Small intestine (tissue), 7 donors: ENCODE results near the gene DDAH1. TPM values are rescaled to one million over a fixed set of nuclear protein-coding genes. Genes with fewer than 3 reads are reported as not detected.

Experiments used
- DNase-seq, 2 donors: peaks; one replicate each; pipeline versions ENCODE4 v3.0.0 to v3.0.0-alpha.2; 2013
- FAIRE-seq: peaks from 2 replicates; lab custom pipeline; 2012; peaks lifted over from hg19 to GRCh38; lab: Jason Lieb, UNC
- H3K27ac ChIP-seq, 3 donors: one replicate each; pipeline ENCODE4 v1.5.1; 2013; ENCODE audit warnings: low read length in 2 of 3, mild to moderate bottlenecking in 2 of 3, control low read depth in 1 of 3, inconsistent platforms in 1 of 3, low read depth in 1 of 3, moderate library complexity in 1 of 3
- H3K27me3 ChIP-seq, 3 donors: one replicate each; pipeline ENCODE4 v1.6.1; 2013; ENCODE audit warnings: low read length in 3 of 3, inconsistent platforms in 1 of 3; ENCODE audit not compliant: control insufficient read depth in 3 of 3, insufficient read depth in 3 of 3
- H3K36me3 ChIP-seq, 3 donors: one replicate each; pipeline ENCODE4 v1.6.1; 2013; ENCODE audit warnings: low read length in 3 of 3, inconsistent platforms in 1 of 3, low read depth in 1 of 3, mild to moderate bottlenecking in 1 of 3, moderate library complexity in 1 of 3; ENCODE audit not compliant: control insufficient read depth in 3 of 3, insufficient read depth in 2 of 3
- H3K4me1 ChIP-seq, 3 donors: one replicate each; pipeline ENCODE4 v1.6.1; 2013; ENCODE audit warnings: low read length in 2 of 3, inconsistent platforms in 1 of 3, low read depth in 1 of 3, mild to moderate bottlenecking in 1 of 3, moderate library complexity in 1 of 3; ENCODE audit not compliant: control insufficient read depth in 3 of 3, insufficient read depth in 2 of 3
- H3K4me3 ChIP-seq, 3 donors: one replicate each; pipeline ENCODE4 v1.5.1; 2013; ENCODE audit warnings: low read length in 3 of 3, control low read depth in 1 of 3, inconsistent platforms in 1 of 3, low read depth in 1 of 3, mild to moderate bottlenecking in 1 of 3, moderate library complexity in 1 of 3
- H3K9me3 ChIP-seq, 2 donors: one replicate each; pipeline ENCODE4 v1.6.1; 2013; ENCODE audit warnings: low read depth in 1 of 2, low read length in 1 of 2; ENCODE audit not compliant: control insufficient read depth in 2 of 2, insufficient read depth in 1 of 2
- WGBS, 3 donors: extraction: QIAGEN DNeasy Blood & Tissue Kit; methylation state at CpG; one replicate each; pipeline ENCODE4 v1.1.7; 2013; 5-methylcytosine and 5-hydroxymethylcytosine counted together
- polyA plus RNA-seq, 4 donors: library from polyadenylated mRNA; stranded (reverse) in 3 of 4; unstranded in 1 of 4; fragments of 200-250 nt in 3 of 4; fragments of 120-200 nt in 1 of 4; gene quantifications; one replicate each; pipeline versions ENCODE4 v1.2.1 to v1.2.3, GENCODE V29; 2013
- donor health status: healthy with polysubstance abuse.
- donor health status: control.
- donor health status: control.
- donor health status: Bipolar disorder and iron deficiency.
- donor health status: healthy.

DDAH1 gene
- polyA plus RNA-seq, 4 donors, result 21.9 to 130 (median 46.7) TPM

DNA sequence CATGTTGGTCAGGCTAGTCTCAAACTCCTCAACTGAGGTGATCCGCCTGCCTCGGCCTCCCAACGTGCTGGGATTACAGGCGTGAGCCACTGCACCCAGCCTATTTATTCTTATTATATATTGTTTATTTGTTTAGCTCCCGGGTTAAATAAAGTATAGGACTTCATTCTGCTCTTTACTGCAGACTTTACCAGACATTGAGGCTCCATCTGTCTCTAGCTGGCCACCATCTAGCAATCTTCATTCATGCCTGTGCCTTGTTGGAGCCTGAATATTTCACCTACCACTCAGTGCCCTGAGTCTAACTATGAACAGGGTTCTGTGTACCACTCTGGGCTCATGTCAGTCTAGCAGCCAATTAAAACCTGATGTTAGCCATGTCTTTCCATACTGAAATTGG, 2.1 kb upstream of the DDAH1 start:
- no peaks in the 10 kb centered on the region for H3K27me3 ChIP-seq
- FAIRE-seq (no peak), DNase-seq (no peak)
- 85 to 98% (median 92%) methylated on average over 5 of the region's 5 CpGs for WGBS, 3 donors
- H3K9me3 ChIP-seq, result no peaks in the 10 kb centered on the region
- H3K27ac ChIP-seq, result no peak overlapping the region
- peaks cover 2 to 23% (median 3%) of the 10 kb centered on the region in 3 donors for H3K4me1 ChIP-seq
- H3K4me3 ChIP-seq, result no peak overlapping the region
- H3K36me3 ChIP-seq, result no peaks in the 10 kb centered on the region

DNA sequence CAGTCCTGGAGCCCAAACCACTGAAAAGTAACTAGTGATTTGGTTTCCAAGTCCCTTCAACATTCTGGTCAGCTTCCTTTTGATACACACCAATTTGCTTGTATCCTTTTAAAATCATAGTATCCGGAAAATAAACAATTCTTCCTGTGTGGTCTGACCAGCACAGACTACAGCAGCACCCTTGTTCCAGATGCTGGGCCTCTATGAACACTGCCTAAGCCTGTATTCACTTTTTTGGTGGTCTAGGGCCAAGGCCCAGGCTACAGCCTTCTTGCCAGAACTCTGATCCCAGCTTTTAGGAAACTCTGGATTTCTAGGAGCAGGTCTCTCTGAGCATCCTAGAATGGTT, 801 bp upstream of the DDAH1 start:
- H3K27ac ChIP-seq, result peak overlapping the region in 2 of 3 donors; percentile 77 to 85
- no peaks in the 10 kb centered on the region for H3K36me3 ChIP-seq
- DNase-seq (peak in 1 of 2 donors; percentile 35), FAIRE-seq (no peak)
- peak overlapping the region; percentile 47 to 65 (median 60) for H3K4me3 ChIP-seq
- no peaks in the 10 kb centered on the region for H3K27me3 ChIP-seq
- WGBS, 3 donors, result 7 to 35% (median 30%) methylated on average over 1 of the region's 1 CpG
- peaks cover 2 to 36% (median 3%) of the 10 kb centered on the region in 3 donors for H3K4me1 ChIP-seq
- no peaks in the 10 kb centered on the region for H3K9me3 ChIP-seq

DNA sequence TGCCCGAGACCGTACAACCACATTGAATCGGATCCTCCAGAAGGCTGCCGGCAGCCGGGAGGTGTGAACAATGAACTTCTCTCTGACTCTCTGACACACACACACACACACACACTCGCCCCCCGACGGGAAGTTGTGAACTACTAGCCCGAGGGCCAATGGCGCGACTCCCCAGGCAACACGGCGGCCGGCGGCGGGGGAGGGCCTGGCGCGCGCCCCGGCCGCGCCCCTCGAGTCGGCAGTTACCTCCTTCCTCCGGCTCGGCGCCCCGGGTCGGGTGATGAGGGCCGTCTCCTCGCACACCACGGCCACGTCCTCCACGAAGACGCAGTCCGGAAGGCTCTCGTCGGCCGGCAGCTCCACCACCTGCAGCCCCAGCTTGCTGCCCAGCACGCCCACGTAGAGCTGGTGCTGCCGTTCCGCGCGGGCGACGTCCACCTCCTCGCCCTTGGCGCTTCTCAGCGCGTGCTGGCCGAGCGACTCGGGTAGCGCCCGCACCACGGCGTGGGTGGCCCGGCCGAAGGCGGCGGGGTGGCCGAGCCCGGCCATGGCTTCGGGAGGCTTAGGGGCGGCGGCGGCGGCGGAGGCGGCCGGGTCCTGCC, 361 bp downstream of the DDAH1 start:
- FAIRE-seq (no peak), DNase-seq (peak; percentile 75 to 90)
- 0 to 1% (median 1%) methylated on average over 52 to 72 of the region's 72 CpGs for WGBS, 3 donors
- Histone ChIP-seq H3K36me3 (no peaks in the 10 kb centered on the region), H3K27me3 (no peaks in the 10 kb centered on the region), H3K4me1 (peaks cover 2 to 43% (median 3%) of the 10 kb centered on the region in 3 donors), H3K9me3 (no peaks in the 10 kb centered on the region), H3K4me3 (peak overlapping the region; percentile 47 to 83 (median 65)), H3K27ac (peak overlapping the region; percentile 77 to 85 (median 84))

DNA sequence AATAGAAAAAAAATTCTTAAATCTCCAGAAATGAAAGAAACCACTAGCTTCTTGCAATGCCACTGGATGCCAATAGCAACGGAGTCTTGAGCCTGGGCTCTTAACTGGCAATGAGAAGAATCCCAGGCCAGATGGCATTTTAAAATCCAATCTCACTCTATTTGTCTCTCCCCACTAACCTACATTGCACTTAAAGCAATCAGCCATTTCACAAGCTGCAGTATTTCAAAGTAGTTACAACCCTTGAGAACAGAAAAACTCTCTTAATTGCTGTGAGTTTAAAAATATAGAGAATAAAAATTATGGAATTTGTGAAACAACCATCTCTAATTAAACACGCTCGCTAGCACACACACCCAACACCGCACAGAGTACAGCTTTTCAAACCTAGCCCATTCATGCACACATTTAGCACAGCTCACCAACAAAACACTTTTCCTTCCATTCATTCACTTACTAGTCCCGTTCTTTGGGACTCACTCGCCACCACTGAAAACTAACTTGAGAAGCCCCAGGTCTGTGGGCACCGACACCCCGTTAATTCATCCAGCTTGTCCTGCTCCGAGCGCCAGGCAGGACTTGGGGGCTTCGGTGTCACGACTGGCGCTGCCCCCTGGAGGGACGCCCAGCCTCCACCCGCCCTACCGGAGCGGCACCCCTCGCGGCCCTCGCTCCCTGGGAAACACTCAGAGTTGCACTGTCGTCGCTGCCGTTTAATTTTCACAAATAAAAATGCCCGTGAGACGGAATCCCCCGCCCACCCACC, 1.0 kb downstream of the DDAH1 start:
- peak overlapping the region; percentile 77 to 85 (median 84) for H3K27ac ChIP-seq
- no peak for FAIRE-seq
- DNase-seq, result peak in 1 of 2 donors; percentile 36
- WGBS, 3 donors, result 2 to 6% (median 4%) methylated on average over 26 of the region's 26 CpGs
- H3K9me3 ChIP-seq, result no peaks in the 10 kb centered on the region
- H3K27me3 ChIP-seq, result no peaks in the 10 kb centered on the region
- no peaks in the 10 kb centered on the region for H3K36me3 ChIP-seq
- peak overlapping the region; percentile 47 to 83 (median 65) for H3K4me3 ChIP-seq
- peaks cover 2 to 50% (median 6%) of the 10 kb centered on the region in 3 donors for H3K4me1 ChIP-seq

DNA sequence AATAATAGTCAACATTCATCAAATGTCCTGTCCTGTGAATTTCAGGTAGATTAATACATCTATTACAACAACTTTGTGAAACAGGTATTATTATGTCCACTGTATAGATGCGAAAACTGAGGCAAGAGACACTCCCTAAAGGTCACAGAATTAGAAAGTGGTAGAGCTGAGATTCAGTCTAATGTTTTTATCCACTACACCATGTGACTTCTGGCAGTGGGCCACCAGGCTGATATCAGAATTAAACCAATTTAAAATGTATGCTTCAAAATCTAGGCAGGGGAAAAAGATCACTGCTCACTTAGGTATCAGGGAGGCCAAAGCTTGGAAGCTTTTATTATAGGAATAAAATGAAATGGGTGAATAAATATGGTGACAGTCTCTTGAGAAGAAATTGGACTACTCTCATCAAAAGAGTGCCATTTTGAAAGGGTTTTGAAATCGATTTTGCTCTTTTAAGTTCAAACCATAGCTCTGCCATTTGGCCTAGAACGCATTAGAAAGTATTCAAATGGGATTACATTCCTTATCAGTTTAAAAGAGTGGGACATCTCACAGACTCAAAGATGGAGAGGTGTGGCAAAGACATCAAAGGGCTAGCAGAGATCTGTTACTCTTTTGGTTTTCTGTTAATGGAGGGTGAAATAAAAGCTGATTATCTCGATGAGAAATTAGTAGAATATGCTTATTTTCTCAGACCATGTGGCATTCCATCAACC, 1.9 kb downstream of the DDAH1 start:
- Histone ChIP-seq H3K36me3 (no peaks in the 10 kb centered on the region), H3K27me3 (no peaks in the 10 kb centered on the region), H3K9me3 (no peaks in the 10 kb centered on the region), H3K27ac (peak overlapping the region in 1 of 3 donors; percentile 85), H3K4me3 (peak overlapping the region in 2 of 3 donors; percentile 65 to 83), H3K4me1 (peaks cover 2 to 50% (median 6%) of the 10 kb centered on the region in 3 donors)
- DNase-seq (peak in 1 of 2 donors; percentile 27), FAIRE-seq (no peak)
- WGBS, 3 donors, result 33 to 62% (median 37%) methylated on average over 4 of the region's 4 CpGs

DNA sequence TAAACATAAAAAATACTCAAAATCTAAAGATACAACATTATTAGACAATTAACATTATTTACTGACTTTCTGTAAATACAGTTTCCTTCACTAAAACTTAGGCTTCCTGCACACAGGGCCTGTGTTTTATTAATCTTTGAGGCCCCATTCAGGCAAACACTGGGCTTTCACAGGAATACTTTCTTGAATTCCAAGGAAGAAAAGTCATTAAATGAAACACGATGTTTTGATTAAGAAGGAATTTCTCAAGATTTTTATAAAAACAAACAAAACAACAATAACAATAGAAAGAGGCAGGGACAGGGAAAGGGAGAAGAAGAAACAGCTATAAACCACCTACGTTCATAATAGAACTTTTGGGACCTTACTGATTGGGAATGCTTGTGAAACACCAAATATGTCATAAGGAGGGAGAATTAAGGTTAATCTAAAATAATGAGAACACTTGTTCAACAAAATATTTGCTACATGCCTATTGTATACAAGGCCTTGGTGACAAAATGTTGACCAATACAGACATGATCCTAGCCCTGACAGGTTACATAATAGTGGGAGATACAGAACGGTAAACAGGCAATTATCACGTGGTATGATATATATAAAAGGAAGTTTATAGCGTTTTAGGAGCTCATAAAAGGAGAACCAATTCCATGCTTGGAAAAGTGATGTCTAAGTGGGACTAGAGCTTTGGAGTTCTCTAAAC, 3.6 kb downstream of the DDAH1 start:
- peak; percentile 45 to 51 for DNase-seq
- no peak for FAIRE-seq
- Histone ChIP-seq H3K4me3 (no peak overlapping the region), H3K4me1 (peaks cover 2 to 58% (median 10%) of the 10 kb centered on the region in 3 donors), H3K36me3 (peaks cover 0 to 2% (median 0%) of the 10 kb centered on the region in 3 donors), H3K27ac (peak overlapping the region in 2 of 3 donors; percentile 20 to 85), H3K27me3 (no peaks in the 10 kb centered on the region), H3K9me3 (no peaks in the 10 kb centered on the region)
- WGBS, 3 donors, result 11 to 46% (median 32%) methylated on average over 5 of the region's 5 CpGs

DNA sequence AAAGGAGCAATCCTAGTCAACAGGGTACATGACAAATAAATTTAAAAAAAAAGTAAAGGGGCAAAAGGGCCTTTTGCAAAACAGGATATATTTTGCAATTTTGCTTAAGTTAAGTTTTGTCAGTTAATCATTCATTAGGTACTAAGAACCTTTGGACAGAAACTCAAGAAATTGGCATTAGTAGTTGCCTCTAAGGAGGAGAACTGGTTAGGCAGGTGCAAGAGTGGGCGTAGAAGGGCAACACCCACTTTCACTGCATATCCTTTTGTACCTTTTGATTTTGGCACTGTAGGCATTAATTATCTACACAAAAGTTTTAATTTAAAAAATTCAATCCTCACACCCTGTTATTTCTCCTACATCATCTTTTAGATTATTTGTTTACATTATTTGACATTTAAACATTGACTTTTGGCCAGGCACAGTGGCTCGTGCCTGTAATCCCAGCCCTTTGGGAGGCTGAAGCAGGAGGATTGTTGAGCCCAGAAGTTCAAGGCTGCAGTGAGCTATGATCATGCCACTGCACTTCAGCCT, 4.3 kb downstream of the DDAH1 start:
- H3K27me3 ChIP-seq, result no peaks in the 10 kb centered on the region
- FAIRE-seq (no peak), DNase-seq (peak; percentile 89 to 94)
- H3K4me3 ChIP-seq, result no peak overlapping the region
- 13 to 51% (median 44%) methylated on average over 2 of the region's 2 CpGs for WGBS, 3 donors
- peaks cover 2 to 53% (median 10%) of the 10 kb centered on the region in 3 donors for H3K4me1 ChIP-seq
- peaks cover 0 to 2% (median 0%) of the 10 kb centered on the region in 3 donors for H3K36me3 ChIP-seq
- H3K9me3 ChIP-seq, result no peaks in the 10 kb centered on the region
- peak overlapping the region; percentile 41 to 85 (median 75) for H3K27ac ChIP-seq
